DLD1 (cell line): ENCODE data around the gene ACOXL.

Experiments
- in situ Hi-C: cut with HindIII; loops from 2 replicates; pipeline ENCODE4 v1.10.0; 2017; ENCODE audit warnings: low sequenced_read_pairs

The ACOXL gene

GRCh38 chr2:110790907-110791306, 58.5 kb downstream of the ACOXL start:
- in situ Hi-C loops, result no loop called here

GRCh38 chr2:110791435-110791834, 59.1 kb downstream of the ACOXL start:
- in situ Hi-C loops, result no loop called here

DNA sequence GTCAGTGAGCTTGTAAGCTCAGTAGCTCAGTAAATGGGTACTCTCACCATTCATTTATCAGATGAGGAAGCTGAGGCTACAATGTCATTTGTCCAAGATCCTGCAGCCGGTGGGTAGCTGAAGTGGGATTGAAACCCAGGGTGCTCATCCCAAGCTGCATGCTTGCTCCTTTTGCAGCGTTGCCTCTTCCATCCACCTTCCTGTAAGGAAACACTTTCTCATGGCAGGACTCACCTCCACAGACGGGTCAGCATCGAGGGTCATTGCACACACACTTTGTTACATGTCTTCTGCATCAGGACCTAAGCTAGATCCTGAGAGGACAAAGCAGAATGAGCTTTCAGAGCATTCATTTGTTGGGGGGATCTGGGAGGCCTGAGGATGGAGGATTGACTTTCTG, 60.7 kb downstream of the ACOXL start:
- in situ Hi-C loops, result no loop called here

- in situ Hi-C loops, result no loop called here
Measured at GRCh38 chr2:110794390-110794789, 62.0 kb downstream of the ACOXL start.

DNA sequence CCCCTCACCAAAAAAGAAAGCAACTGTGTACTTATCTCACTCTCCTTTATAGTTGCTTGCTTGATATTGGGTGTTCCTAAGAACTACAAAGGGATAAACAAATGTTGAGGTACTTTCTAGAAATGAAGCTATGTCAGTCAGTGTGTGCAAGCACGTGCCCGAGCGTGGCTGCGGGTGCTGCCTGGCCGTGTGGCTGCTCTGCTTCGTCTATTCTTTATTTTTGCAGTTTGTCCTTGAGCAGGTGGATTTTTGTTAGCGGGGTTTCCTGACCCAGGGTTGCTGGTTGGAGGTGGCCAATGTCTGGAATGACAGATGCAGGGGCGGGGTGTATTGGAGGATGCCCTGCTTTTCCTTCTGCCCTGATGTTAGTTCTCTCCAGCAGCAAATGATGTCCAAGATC, 62.6 kb downstream of the ACOXL start:
- in situ Hi-C loops, result no loop called here

DNA sequence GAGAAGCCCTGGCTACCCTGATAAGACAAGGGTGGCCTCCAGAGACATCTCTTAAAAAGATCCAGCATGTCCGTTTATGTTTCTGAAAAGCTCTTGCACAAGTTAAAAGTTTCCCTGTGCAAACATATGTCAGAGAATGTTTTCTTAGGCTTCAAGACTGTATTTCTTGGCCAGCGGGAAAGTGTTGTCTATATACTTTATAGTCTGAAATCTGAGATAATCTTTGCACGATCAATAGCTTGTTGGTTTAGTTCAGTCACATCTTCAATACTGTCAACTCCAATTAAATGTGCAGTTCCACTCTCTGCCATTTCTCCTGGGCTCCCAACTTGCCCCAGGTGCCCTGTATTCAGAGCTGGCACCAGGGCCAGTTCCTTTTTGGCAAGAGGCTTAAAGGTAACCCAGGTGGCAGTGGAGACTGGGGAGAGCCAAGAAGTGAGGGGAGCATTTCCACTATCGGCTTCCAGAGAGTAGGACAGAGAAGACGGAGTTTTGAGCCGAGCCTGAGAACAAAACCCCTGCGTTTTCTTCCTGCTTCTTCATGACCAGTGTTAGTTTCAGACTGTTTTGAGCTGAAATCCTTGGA, 64.4 kb downstream of the ACOXL start:
- in situ Hi-C loops, result no loop called here

- in situ Hi-C loops, result no loop called here
Measured at GRCh38 chr2:110799376-110799775, 67.0 kb downstream of the ACOXL start.

GRCh38 chr2:110800611-110801402, 68.4 kb downstream of the ACOXL start:
- in situ Hi-C loops, result no loop called here

- in situ Hi-C loops, result no loop called here
Measured at GRCh38 chr2:110802208-110802932, 70.0 kb downstream of the ACOXL start.

DNA sequence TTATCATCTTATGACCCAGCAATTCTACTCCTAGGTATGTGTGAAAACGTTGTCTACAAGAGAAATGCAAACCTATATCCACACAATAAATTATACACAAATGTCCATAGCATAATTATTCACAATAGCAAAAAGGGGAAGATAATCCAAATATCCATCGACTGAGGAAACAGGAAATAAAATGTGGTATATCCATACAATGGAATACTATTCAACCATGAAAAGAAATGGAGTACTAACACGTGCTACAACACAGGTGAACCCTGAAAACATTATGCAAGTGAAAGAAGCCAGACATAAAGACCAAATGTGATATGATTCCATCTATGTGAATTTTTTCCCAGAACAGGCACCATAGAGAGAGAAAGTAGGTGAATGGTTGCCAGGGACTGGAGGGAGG, 72.1 kb downstream of the ACOXL start:
- in situ Hi-C loops, result no loop called here

DNA sequence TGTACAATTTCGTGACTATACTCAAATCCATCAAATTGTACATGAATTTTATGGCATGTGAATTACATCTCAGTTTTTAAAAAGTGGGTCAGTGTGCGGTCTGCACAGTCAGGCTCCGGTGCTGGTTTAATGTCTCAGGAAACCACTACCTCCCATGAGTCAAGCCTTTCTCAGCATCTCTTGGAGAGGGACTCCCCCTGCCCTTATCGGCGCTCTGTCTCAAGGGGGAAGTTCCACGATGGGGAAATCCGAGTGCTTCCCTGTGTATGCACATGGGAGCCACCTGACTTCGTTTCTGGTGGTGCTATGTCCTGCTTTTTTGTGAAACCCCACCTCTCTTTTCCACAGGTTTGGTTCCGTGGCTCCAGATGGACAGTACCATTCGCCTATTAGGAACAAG, 72.5 kb downstream of the ACOXL start:
- in situ Hi-C loops, result no loop called here

DNA sequence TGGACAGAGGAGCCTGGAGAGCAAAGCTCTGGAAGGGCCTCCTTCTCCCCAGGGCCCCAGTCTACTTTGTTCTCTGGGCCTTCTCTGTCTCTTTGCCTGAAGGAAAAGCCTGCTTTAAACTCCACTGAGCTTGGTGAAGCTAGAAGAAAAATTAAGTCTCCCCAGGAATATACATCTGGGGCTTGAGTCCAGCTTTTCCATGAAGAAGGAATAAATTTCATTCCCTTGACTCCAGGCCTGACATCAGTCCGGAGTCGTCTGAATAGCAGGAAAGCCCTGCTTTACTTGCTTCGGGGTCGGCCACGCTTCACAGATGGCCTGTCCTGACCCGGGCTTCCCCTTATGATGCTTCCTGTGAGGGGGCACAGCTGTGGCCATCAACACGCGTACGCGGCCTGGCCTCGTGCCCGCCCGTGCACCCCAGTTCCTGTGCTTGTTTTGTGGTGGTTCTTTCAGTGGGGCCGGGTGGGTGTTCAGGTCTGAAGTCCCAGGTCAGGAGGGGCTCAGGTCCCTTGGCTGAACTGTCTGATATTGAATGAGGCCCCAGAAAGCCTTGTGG, 73.6 kb downstream of the ACOXL start:
- in situ Hi-C loops, result no loop called here

DNA sequence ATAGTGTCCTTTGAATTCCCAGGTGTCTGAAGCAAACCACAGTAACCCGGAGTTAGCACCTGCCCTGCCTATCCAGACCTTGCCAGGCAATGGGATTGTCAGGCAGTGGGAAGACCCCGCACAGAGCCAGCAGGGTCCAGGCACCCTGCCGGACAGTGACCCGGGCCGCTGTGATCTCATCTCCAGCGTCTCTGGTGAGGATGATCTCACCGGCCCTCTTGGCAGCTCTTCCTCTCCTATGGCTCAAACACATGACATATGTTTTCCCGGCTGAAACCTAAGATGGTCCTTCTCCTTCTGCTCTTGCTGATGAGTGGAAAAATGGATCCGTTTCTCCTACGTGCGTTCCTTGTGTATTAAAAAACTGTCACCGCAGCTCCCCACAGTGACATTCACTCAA, 75.1 kb downstream of the ACOXL start:
- in situ Hi-C loops, result no loop called here

GRCh38 chr2:110810404-110810803, 78.0 kb downstream of the ACOXL start:
- in situ Hi-C loops, result no loop called here

- in situ Hi-C loops, result no loop called here
Measured at GRCh38 chr2:110812726-110813645, 80.6 kb downstream of the ACOXL start.

DNA sequence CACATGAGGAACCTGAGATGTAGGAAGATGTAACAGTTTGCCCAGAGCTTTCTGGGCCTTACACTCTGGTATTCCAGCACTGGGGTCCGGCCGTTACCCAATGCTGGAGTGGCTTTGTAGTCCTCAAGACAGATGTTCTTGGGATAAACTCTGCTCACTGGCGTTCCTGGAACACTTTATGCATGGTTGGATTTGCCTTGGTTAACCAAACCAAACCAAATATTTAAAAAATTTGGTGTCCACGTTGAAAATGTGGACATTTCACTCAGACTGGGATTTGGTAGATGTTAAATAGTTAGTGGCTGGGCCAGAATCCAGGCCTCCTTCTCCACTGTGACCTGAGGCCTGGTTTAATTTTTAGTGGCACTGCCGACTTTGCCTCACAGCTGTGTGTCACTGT, 81.5 kb downstream of the ACOXL start:
- in situ Hi-C loops, result no loop called here

GRCh38 chr2:110815938-110816337, 83.6 kb downstream of the ACOXL start:
- in situ Hi-C loops, result no loop called here

- in situ Hi-C loops, result no loop called here
Measured at GRCh38 chr2:110816404-110817365, 84.3 kb downstream of the ACOXL start.

- in situ Hi-C loops, result no loop called here
Measured at GRCh38 chr2:110818767-110819481, 86.6 kb downstream of the ACOXL start.
